GM21825 (cell line): ENCODE data around the gene NDUFS8.
"Not testable (repeated sequence)": the region's sequence is repeated elsewhere in the genome, so short reads cannot be mapped to it uniquely, and the experiment has no call there.

Source experiments
- ATAC-seq: cut with Tn5 transposase; IDR thresholded peaks from one replicate; pipeline ENCODE4 v1.9.1; 2021; ENCODE audit warnings: mild to moderate bottlenecking, moderate library complexity; ENCODE audit not compliant: unreplicated experiment

NDUFS8 gene

GRCh38 chr11:68030318-68031143, at the start of gene NDUFS8:
NDUFS8 (plus strand) TSS chr11:68030681; CDS start chr11:68032152, 1,471 bp downstream.
- ATAC-seq, result peak; percentile 84

DNA sequence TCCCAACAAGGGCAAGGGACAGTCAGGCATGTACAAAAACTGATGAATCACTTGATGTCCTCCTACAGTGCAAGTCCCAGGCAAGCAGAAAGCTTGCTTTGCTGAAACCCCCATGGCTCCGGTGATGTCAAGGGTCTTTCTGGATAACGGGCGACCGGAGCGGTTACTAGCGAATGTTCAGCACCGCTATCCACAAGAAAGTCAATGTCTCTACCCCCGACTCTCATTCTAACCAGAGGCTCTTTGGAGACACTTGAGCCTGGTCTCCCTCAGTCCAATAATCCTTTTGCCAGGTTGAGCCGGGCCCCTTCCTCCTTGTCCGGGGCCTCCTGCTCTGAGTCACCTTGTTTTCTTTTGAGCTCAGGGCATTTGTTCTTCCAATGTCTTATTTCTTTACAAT, 49.3 kb upstream of the NDUFS8 start:
- ATAC-seq, result not testable (repeated sequence)

- not testable (repeated sequence) for ATAC-seq
Measured at GRCh38 chr11:67982255-67982857, 48.1 kb upstream of the NDUFS8 start.

GRCh38 chr11:67983951-67984350, 46.5 kb upstream of the NDUFS8 start:
- no peak for ATAC-seq

DNA sequence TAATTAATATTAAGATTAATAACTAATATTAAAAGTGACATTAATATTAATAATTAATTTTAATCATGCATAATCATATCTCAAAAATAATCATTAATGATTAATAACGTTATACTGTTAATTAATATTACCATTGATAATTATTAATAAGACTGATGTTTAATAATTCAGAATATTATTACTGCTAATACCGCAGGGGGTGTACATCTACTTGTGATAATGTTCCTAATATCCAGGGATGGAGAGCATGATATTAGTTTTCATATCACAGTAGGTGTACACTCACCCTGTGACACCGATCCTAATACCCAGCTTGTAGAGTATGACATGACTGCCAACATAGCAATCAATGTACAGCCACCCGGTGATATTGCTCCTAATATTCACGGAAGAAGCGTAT, 45.2 kb upstream of the NDUFS8 start:
- not testable (repeated sequence) for ATAC-seq

DNA sequence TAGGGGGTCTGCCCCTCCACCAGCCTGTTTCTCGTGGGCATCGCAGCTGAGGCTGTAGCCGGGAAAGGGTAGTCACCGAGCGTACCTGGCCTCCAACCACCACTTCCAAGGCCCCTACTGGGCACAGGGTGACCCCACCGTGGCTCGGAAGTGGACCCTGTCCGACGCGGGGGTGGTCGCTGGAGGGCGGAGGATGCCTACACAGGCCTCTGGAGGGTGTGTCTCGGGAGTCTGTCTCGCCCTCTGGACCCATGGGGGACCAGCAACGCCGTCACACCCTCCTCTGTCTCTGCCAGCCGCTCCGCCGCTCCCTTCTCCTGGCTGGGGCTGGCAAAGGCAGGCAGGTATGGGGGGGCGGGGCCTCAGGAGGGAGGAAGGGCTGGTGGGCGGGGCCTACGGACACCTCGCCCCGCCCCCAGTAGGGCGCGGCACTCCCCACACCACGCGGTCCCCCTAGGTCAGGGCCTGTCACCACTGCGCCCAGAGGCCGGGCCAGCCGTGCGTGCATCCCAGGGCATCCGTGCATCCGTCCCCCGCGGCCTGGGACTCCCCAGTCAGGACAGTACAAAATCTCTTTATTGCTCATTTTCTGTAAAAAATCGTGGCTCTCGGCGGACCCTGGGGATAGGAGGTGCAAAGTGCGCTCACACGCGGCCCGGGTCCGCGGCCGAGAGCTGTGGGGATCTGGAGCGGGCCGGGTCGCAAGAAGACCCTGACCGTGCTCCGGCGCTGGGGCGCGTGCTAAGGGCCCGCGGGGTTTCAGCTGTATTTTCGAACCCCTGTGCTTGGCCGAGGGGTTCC, 39.7 kb upstream of the NDUFS8 start:
- not testable (repeated sequence) for ATAC-seq

GRCh38 chr11:67991347-67992121, 38.9 kb upstream of the NDUFS8 start:
- not testable (repeated sequence) for ATAC-seq

DNA sequence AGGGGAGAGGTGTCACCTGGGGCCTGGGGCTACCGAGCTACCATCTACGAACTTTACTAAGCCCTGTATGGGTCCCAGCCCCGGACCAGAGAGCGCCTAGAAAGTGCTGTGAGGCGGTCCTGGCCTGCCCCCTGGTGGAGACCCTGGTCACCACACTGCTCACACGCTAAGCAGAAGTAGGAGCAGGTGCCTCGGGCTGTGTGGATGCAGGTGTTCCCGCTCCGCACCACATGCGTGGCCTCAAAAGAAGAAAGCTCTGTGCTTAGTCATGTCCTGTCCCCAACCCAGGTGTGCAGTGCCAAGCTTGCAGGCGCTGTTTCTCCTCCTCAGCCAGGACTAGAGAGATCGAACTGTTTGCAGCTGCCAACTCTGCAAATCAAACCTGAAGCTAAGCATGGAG, 36.7 kb upstream of the NDUFS8 start:
- not testable (repeated sequence) for ATAC-seq

DNA sequence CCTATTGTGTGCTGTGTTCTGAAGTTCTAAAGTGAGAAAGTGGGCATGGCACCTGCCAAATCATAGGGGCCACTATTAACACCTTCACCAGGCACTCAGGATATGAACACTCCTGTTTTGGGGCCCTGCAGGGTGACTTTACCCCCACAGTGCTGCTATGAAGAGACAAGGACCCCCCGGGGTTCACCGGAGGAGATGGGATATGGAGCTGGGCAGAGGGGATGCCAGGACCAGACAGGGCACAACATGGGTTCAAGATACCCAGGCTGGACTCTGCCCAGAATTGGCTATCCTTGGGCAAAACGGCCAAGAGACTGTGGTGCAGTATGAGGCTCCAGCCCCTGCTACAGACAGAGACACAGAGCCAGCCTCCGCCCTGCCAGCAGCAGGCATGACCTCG, 36.1 kb upstream of the NDUFS8 start:
- ATAC-seq, result not testable (repeated sequence)

GRCh38 chr11:67995129-67995528, 35.4 kb upstream of the NDUFS8 start:
- ATAC-seq, result not testable (repeated sequence)

DNA sequence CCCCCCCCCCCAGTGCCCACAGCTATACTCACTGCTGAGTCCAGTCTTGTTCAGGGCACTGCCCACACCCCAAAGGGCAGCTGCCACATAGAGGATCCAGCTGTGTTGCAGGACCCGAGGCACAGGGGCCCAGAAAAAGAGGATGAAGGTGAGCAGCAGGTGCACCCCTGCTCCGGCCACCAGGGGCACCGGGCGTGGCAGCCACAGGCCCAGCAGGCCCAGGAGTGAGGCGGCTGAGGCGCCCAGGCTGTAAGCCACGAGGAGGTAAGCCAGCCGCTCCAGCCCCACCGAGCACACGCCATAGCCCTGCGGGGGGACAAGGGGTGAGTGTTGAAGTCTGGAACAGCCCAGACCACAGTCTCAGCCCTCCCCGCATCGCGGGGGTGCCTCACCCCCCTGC, 34.9 kb upstream of the NDUFS8 start:
- not testable (repeated sequence) for ATAC-seq

GRCh38 chr11:67996051-67996450, 34.4 kb upstream of the NDUFS8 start:
- no peak for ATAC-seq

- ATAC-seq, result no peak
Measured at GRCh38 chr11:67996622-67997474, 33.6 kb upstream of the NDUFS8 start.

GRCh38 chr11:67997475-67997921, 33.0 kb upstream of the NDUFS8 start:
- ATAC-seq, result no peak

DNA sequence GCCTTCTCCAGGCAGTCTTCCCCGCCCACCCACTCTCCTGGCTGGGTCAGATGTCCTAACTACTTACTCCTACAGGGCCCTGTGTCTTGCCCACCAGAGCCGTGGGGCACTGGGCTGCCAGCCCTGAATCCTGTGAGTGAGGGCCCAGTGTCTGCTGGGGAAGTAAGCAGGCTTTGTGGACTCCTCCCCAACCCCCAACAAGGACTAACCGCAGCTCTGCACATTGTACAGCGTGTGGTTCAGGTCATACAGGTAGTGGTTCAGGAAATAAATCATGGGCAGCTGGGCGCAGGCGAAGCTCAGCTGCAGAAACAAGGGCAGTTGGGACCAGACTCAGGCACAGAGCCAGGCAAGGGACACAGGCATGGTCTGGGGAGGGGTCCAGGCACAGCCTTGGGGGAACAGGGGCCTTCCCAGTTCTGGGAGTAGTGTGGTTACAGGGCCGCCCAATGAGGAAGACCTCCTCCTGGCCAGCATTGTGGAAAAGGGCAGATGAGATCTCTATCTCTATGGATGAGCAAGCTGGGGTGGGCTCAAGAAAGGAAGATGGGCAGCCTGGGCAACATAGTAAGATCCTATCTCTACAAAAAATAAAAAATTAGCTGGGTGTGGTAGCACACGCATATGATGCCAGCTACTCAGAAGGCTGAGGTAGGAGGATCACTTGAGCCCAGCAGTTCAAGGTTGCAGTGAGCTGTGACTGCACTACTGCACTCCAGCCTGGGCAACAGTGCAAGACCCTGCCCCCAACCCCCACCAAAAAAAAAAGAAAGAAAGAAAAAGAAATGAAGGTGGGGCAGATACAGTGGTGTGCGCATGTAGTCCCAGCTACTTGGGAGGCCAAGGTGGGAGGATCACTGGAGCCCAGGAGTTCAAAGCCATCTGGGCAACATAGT, 32.1 kb upstream of the NDUFS8 start:
- no peak for ATAC-seq

GRCh38 chr11:67999201-67999629, 31.3 kb upstream of the NDUFS8 start:
- ATAC-seq, result no peak

DNA sequence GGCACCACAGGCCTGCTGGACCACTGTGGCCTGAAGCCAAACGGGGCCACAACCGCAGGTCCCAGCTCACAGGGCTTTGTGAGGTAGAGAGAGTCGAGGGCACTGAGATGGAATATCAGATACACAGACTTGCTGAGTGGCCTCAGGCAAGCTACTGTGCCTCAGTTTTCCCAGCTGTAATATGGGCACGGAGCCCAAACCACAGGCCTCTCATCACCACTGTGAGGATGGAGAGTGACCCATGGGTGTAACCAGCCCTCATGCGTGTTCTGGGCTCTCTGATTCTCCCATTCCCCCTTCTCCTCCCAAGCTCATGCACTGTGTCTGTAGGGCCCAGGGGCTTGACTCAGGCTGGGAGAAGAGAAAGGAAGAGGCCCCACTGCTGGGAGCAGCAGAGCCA, 30.8 kb upstream of the NDUFS8 start:
- ATAC-seq, result no peak

GRCh38 chr11:68002575-68002937, 27.9 kb upstream of the NDUFS8 start:
- peak; percentile 21 for ATAC-seq
